ENCODE measurements around the gene MFAP2. TPM values are rescaled to one million over a fixed set of nuclear protein-coding genes. Genes with fewer than 3 reads are reported as not detected.

The MFAP2 gene
- total and polyA plus RNA-seq, 7 donors, result 0.40 to 4.0 (median 0.67) TPM

GRCh38 chr1:16981269-16981849 is 939 bp upstream of the MFAP2 start:
- intact Hi-C loops (cut with DNase I), result no loop called here
- no peak for ATAC-seq
- H3K27ac ChIP-seq, result no peak overlapping the region
- no peaks in the 10 kb centered on the region for H3K9me3 ChIP-seq
- WGBS, 3 donors, result 86 to 94% (median 90%) methylated on average over 10 of the region's 10 CpGs
- H3K27me3 ChIP-seq (ENCODE audit: insufficient read depth in 3 of 3, low read length in 2 of 3), result peaks cover 0 to 18% (median 10%) of the 10 kb centered on the region in 3 donors
- DNase-seq, result no peak
- TF ChIP-seq CTCF (IDR thresholded peaks at IDR 0.05), result no peak
- H3K4me1 ChIP-seq, result no peaks in the 10 kb centered on the region
- no peak overlapping the region for H3K4me3 ChIP-seq
- H3K36me3 ChIP-seq (ENCODE audit: insufficient read depth in 1 of 2, low read depth in 1 of 2), result peaks cover 4 to 9% of the 10 kb centered on the region in 2 donors

GRCh38 chr1:16979475-16980327 is 719 bp downstream of the MFAP2 start:
- H3K27ac ChIP-seq, result no peak overlapping the region
- peak overlapping the region; percentile 55 for H3K4me3 ChIP-seq
- peaks cover 0 to 18% (median 10%) of the 10 kb centered on the region in 3 donors for H3K27me3 ChIP-seq (ENCODE audit: insufficient read depth in 3 of 3, low read length in 2 of 3)
- intact Hi-C loops (cut with DNase I), result no loop called here
- H3K9me3 ChIP-seq, result no peaks in the 10 kb centered on the region
- 23 to 26% (median 23%) methylated on average over 38 to 44 of the region's 44 CpGs for WGBS, 3 donors
- DNase-seq (no peak), ATAC-seq (no peak)
- no peaks in the 10 kb centered on the region for H3K36me3 ChIP-seq (ENCODE audit: insufficient read depth in 1 of 2, low read depth in 1 of 2)
- no peaks in the 10 kb centered on the region for H3K4me1 ChIP-seq
- TF ChIP-seq CTCF (IDR thresholded peaks at IDR 0.05), result no peak

GRCh38 chr1:16978567-16979474 is 1.6 kb downstream of the MFAP2 start:
- TF ChIP-seq CTCF (IDR thresholded peaks at IDR 0.05), result no peak

GRCh38 chr1:16978139-16978538 is 2.3 kb downstream of the MFAP2 start:
- no peak for DNase-seq
- ATAC-seq, result no peak
- Histone ChIP-seq H3K4me3 (no peak overlapping the region), H3K9me3 (no peaks in the 10 kb centered on the region), H3K4me1 (no peaks in the 10 kb centered on the region), H3K27me3 (ENCODE audit: insufficient read depth in 3 of 3, low read length in 2 of 3) (peaks cover 0 to 16% (median 10%) of the 10 kb centered on the region in 3 donors), H3K36me3 (ENCODE audit: insufficient read depth in 1 of 2, low read depth in 1 of 2) (no peaks in the 10 kb centered on the region), H3K27ac (no peak overlapping the region)
- intact Hi-C loops (cut with DNase I), result no loop called here
- TF ChIP-seq CTCF (IDR thresholded peaks at IDR 0.05), result no peak
- WGBS, 3 donors, result 84 to 94% (median 87%) methylated on average over 4 of the region's 4 CpGs

More at GRCh38 chr1:16978567-16979474, 1.6 kb downstream of the MFAP2 start:
- Histone ChIP-seq H3K27me3 (ENCODE audit: insufficient read depth in 3 of 3, low read length in 2 of 3) (peaks cover 0 to 18% (median 10%) of the 10 kb centered on the region in 3 donors), H3K4me3 (peak overlapping the region; percentile 55), H3K4me1 (no peaks in the 10 kb centered on the region), H3K36me3 (ENCODE audit: insufficient read depth in 1 of 2, low read depth in 1 of 2) (no peaks in the 10 kb centered on the region), H3K27ac (no peak overlapping the region), H3K9me3 (no peaks in the 10 kb centered on the region)
- intact Hi-C loops (cut with DNase I), result no loop called here
- peak in 3 of 4 donors; percentile 33 to 41 (median 35) for ATAC-seq
- peak; percentile 76 to 77 for DNase-seq
- 61 to 70% (median 65%) methylated on average over 18 to 20 of the region's 20 CpGs for WGBS, 3 donors
